ENCODE measurements around the gene EPC2.
"Not testable (repeated sequence)": the region's sequence is repeated elsewhere in the genome, so short reads cannot be mapped to it uniquely, and the experiment has no call there.

Gene EPC2

DNA sequence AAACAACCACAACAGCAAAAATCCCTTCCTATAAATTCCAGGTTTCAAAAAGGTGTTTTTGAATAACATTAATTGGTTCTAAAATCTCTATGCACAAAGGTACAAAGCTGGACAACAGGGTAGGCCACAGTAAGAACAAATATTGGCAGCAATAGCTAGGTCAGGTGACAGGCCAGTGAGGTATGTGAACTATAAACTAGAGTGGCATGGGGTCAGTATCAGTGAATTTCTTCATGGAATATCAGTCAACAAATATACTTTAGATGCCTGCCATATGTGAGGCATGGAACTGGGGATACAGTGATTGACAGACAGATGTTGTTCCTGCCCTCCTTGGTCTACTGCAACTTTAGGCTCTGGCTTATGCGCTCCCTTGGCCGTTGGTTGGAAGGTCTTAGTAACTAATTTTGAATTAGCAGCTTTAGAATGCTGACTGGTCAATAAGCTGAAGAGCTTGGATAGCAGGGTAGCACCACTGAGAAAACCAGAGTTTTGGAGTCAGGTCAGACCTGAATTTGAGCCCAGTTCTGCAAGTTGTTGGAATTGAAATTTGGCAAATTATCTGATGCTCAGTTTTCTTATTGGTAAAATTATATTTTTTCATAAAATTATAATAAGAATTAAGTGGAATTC, 2.3 kb upstream of the EPC2 start:
- no peak for DNase-seq

DNA sequence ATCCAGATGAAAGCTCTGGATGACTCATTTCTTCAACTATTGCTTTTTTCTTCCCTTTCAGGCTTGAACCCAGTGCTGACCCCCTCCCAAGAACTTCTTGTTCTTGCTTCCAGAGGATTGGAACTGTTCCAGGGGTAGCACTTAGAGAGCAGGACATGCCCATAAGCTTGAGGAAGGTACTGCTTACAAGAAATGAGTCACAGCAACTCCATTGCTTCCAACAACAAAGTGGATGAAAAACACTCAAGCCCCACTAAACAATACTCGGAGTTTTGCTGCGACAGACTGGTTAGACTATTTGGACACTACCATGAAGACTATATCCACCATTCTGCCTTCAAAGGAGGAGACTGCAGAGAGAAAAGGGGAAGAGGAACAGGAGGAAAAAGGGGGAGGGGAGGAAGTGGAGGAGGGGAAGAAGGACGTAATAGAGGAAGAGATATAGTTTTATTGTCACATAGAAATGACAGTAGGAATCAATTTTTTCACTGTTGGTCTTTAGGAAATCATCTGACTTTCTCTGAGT, 1.6 kb upstream of the EPC2 start:
- DNase-seq: no peak

DNA sequence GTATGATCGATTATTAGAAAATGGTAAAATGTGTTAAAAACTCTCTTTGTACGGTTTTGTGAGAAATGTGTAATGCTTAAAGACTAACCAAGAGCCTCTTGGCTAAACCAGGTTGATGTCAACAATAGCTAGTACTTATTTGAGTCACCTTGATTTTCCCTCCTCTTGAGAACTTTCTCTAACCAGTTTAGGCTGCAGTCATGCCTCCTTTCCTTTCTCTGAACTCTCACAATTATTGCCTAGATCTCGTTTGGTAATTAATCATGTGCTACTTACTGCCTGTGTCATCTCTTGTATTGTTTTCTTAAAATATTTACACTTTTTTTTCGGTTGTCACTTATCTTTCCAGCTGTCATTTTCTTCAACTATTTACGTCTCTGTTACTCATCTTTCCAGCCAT, 1.1 kb upstream of the EPC2 start:
- DNase-seq: no peak

DNA sequence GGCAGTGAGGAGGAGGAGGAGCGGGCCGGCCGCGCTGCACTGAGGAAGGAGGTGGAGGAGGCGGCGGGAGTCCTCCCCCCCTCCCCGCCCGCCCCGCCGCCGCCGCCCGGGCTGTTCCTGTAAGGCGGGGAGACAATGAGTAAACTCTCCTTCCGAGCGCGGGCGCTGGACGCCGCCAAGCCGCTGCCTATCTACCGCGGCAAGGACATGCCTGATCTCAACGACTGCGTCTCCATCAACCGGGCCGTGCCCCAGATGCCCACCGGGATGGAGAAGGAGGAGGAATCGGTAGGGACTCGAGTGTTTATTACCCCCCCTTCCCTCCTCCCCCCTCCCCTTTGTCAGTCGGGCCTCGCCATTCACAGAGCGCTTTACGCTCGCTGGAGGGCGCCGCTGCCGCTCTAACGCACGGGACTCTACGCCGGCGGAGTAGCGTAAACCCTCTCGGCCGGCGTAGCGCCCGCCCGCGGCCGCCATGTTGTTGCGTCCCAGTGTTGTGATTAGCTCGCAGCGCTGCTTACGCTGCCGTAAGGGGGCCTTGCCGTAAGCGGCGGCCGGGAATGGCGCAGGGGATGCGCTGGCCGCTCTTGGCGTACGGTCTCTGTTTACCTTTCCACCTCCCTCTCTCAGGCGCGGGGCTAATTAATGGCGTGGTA, 460 bp downstream of the EPC2 start:
- DNase-seq: peak; percentile 92

DNA sequence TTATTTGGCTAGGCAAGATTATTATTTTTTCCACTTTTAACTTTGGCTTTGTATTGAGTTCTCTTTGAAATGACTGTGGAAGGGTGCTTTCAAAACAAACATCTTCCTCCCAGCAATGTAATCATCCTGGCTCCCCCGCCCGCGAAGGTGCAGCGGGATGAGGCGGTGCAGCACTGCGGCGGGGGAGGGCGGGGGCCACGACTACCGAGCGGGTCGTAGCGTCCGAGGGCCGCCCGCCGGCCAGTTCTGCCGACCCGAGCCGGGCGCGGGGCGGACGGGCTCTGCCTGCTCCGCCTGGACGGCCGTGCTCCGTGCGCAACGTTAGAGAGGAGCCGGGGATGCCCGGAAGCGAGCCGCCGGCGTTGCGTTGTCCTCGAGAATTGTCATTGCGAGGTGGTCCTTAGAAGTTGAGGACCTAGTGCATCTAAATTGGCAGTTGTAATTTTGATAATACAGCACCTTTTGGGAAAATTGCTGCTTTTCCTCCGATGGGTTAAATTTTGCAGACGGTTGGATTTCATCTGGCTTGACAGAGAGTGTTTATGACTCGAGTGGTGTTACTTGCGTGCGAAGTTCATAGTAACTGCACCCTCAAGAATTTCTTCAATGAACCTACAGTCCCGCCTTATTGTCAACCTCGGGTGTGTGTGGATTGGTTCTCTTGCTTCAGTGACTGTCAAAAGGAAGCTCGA, 1.1 kb downstream of the EPC2 start:
- peak; percentile 82 for DNase-seq

DNA sequence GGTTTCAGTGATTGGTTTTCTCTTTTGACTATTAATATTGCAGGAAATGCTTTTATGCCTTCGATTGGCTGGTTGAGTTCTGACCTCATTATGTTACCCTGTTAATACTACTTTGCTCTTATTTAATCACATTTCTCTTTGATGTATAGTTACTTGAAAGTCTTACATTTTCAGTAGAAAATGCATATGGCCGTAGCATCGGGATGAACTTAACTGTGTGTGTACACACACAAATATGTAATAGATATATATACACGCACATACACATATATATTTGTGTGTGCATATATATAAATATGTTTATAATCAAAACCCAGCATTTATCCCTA, 1.6 kb downstream of the EPC2 start:
- no peak for DNase-seq

DNA sequence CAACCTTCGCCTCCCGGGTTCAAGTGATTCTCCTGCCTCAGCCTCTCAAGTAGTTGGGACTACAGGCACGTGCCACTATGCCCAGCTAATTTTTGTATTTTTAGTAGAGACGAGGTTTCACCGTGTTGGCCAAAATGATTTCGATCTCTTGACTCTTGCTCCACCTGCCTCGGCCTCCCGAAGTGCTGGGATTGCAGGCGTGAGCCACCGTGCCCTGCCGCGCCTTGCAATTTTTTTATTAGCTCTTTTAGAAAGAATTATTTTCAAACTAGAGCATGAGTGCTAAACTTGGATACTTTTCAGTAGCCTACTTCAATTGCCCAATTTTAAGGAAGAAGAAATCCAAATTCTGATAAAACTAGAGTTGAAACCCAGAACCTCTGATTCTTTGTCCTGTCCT, 3.2 kb downstream of the EPC2 start:
- not testable (repeated sequence) for DNase-seq

DNA sequence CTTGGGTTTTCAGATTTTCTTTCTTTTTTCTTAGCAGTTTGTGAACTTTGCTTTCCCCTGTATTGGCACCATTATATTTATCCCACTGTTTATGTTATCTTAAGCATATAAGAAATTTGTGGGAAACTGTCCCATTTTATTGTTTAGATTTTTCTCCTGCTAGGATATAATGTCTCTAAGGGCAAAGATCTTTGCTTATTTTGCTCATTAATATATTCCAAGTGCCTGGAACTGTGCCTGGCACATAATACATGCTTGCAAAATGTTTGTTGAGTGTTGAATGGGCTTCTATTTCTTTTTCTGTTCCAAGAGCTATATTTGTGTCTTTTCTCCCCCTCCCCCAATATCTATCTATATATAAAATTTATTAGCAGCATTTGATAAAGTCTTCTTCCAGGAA, 5.4 kb downstream of the EPC2 start:
- DNase-seq: no peak

DNA sequence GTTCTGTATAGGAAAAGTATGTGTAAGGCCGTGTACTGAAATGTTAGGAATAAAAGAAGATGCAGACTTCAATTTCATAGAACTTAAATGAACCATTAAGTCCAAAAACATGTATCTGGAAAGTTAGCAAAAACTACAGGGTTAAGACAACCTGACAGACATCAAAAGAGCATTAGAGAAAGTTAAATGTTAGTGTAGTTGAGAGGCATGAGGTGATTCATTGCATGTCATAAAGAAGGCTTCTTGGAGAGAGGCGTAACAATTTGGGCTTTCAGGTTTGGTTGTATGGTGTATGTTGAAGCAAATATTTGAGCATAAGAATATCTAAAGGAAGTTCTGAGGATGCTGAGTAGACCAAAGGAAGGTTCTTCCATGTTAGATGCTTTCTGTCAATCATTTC, 6.3 kb downstream of the EPC2 start:
- DNase-seq: no peak

DNA sequence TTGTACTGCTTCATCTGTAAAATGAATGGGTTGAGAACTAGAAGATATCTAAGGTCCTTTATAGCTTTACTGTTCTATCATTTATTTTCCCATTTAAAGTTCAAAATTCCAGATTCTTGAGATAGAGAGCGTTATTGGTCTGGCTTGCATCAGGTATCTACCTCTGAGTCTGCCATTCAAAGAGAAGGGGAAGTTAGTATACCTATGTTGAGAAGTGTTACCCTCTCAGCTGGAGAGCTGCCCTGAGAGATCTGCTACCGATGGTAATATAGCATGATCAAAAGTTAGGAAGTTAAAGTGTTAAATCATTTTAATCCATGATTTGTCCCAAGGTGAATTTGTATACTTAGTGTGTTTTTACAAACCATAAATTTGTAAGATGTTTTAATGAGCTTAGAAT, 7.4 kb downstream of the EPC2 start:
- DNase-seq: no peak

DNA sequence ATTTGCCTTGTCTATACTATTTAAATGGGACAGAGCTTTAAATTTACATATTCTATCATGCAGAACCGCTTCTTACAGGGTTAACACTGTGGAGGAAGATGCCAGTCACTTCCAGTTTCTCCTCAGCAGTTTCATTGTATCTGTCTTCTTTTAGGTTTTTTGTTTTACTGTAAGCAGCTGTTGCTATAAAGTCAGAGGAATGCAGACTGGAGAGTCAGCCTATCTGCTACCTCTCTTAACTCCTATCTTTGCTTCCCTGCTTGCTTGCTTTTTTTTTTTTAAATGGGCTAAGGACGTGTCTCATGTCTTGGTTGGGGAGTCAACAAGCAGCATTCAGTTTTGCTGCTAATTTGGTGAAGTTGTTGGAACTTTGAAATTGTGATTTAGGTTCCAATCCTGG, 8.9 kb downstream of the EPC2 start:
- no peak for DNase-seq

DNA sequence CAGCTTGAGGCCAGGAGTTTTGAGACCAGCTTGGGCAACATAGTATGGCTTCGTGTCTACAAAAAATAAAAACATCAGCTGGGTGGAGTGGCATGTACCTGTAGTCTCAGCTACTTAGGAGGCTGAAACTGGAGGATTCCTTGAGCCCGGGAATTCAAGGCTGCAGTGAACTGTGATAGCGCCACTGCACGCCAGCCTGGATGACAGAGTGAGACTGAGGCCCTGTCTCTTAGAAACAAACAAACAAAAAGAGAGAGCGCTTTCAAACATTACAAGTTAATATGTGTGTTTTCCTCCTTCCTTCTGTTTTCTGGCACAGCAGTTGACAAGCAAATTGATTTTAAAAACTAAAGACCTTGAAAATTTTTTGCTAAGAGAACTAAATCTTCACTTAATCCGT, 9.9 kb downstream of the EPC2 start:
- no peak for DNase-seq

DNA sequence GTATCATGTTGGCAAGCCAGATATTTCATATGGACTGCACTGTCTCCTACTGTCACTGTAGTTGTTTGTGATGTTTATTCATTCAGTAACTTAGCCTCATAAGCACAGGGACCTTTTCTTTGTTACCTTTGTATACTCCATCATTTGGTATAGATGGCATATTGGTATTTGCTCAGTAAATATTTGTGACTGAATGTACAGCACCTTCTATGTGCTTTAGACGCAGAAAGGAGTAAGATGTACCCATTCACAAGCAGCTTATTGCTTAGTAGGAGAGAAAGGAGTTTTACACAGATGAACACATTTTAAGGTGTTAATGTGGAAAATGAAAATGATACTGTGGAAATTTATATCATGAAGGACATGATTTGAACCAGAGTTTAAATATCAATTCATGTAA, 12.0 kb downstream of the EPC2 start:
- DNase-seq: no peak

DNA sequence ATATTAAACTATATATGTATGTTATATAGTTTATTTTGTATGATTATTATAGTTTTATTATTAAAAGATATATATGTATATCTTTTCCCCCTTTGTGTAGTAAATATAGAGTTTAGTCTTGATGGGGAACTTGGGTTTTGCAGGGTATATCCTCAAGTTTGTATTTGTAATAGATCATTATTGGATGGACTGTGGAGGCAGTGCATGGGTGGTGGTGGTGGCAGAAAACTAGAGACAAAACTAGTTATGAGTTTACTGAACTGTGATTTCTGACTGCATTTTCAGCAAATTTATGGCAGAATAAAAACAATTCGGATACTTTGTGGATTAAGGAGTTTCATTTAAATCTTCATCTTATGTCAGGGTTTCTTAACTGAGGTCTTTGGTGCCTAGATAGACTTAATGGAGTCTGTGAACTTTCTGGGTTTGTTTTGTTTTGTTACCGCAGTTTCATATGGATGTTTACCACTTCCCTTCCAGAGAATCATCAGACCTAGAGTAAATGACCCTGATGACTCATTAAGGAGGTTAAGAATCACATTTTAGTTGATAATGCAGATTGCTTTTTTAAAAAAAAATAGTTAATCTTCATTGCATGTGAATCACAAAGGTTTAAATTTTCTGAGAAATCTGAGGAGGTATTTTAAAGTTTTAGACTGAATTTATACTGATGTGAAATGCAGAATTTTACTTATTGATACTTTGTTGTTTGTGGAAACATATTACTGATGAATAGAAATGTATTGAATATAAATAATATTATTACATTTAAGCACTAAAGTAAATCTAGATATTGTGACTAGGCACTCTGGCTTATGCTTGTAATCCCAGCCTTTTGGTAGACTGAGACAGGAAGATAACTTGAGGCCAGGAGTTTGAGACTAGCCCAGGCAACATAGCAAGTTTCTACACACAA, 14.5 kb downstream of the EPC2 start:
- DNase-seq: no peak

DNA sequence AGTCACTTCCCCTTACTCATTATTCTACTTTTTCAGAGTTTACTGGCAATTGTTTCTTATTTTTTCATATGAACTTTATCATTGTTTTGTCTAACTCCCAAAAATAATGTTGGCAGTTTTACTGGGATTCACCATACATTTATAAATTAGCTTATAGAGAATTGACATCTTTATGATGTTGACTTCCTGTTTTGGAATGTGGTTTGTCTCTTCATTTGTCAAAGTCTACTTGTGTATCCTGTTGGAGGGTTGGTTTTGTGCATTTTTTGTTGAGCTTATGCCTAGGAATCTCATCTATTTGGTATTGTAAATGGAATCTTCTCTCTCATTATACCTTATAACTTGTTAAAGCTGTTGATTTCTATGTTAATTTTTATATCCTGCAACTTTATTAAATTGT, 16.4 kb downstream of the EPC2 start:
- DNase-seq: no peak

DNA sequence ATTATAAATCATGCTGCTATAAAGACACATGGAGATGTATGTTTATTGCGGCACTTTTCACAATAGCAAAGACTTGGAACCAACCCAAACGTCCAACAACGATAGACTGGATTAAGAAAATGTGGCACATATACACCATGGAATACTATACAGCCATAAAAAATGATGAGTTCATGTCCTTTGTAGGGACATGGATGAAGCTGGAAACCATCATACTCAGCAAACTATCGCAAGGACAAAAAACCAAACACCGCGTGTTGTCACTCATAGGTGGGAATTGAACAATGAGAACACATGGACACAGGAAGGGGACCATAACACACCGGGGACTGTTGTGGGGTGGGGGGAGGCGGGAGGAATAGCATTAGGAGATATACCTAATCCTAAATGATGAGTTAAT, 17.8 kb downstream of the EPC2 start:
- not testable (repeated sequence) for DNase-seq

DNA sequence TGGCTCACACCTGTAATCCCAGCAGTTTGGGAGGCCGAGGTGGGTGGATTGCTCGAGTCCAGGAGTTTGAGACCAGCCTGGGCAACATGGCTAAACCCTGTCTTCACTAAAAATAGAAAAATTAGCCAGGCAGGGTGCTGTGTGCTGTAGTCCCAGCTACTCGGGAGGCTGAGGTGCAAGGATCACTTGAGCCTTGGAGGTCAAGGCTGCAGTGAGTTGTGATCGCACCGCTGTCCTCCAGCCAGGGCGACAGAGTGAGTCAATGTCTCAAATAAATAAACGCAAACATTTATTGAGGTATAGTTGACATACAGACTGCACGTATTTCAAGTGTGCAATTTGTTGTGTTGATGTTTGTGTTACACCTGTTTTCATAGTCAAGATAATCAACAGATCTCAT, 19.7 kb downstream of the EPC2 start:
- no peak for DNase-seq

DNA sequence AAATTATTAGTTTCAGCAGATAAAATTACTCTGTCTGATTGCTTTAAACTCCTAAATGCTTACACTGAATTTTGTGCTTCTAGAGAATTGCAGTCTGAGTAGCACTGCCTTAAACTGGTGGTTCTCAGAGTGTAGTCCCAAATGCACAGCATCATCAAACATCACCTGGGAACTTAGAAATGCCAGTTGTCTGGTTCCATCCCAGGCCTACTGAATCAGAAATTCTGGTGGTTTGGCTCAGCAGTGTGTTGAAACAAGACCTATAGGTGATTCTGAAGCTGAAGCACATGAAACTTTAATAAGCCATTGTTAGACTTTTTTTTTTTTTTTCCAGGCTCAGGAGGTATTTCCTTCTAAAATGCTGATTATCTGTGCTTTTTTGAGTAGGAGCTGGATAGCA, 22.0 kb downstream of the EPC2 start:
- no peak for DNase-seq

DNA sequence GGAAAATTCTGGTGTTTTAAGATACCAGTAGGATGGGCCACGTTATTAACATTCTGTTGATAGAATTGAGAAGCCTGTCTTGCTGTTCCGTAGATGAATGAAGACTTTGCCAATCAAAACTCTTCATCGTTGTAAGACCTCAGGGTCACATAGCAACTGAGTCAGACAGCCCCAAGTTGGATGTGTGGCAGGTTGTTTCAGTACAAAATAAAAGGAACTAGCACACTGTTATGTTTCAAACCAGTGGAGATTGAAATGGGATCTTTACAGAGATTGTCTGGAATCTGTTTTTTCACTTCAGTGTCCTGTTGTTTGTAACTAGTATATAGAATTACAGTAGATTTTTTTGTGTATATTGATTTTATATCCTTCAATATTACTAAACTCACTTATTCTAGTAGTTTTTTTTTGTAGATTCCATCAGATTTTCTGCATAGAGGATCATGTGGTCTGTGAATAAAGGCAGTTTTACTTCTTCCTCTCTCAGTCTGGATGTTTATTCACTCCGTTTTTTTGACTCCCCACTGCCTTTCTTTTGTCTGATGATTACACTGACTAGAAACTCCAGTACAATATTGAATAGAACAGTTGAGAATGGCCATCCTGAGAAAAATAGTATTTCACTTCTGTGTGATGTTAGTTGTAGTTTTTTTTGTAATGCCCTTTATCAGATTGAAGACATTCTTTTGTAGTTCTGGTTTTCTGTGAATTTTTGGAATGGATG, 22.7 kb downstream of the EPC2 start:
- no peak for DNase-seq

DNA sequence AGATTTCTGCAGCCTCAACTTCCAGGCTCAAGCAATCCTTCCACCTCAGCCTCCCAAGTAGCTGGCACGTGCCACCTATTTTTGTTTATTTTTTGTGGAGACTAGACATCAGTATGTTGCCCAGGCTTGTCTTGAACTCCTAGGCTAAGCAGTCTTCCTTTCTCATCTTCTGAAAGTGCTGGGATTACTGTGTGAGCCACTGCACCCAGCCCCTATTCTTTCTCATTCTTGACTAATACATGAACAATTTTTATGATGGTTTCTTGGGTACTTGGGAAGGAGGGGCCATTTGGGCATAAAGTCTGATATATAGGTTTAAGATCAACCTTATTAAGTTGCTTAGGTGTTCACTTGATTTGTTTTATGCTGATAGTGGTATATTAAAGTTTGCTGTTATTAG, 26.2 kb downstream of the EPC2 start:
- DNase-seq: no peak

DNA sequence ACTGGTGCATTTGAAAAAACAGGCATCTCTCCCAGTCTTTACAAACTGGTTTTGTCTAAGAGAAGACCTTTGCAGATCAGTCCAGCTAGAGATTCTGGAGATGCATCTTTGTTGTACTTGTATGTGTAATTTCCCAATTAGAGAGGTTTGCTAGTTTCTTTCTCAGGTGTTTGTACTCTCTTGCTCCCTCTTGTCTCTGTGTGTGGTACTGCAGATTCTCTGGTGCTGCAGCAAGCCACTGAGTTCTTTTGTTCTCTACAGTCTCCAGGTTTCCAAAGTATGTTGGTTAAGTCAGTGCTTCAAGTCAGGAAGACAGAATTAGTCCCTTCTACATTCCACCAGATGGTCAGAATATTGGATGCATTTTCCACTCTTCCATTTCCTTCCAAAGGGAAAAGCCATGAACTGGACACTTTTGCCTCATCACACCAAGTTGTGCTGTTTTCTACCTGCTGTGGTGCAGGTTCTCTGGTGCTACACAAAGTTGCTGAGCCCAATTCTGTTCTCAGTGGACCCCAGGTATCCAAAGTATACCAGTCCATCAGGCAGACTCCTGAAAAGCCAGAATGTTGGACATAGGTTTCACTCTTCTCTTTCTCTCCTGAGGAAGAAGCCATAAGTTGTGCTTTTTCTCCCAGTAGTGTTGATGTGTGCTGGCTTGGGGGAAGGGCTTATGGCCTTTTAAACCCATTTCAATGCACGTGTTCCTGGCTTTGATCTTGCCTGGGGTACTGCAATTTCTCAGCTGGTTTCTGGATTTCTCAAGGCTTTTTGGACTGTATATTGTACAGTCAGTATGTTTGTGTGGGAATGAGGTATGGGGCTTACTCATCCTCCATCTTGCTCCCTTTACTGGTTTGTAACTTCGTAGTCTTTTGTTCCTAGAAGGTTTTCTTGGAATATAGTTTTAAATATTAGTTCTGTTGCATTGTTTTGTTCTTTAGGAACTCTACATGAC, 29.8 kb downstream of the EPC2 start:
- no peak for DNase-seq

DNA sequence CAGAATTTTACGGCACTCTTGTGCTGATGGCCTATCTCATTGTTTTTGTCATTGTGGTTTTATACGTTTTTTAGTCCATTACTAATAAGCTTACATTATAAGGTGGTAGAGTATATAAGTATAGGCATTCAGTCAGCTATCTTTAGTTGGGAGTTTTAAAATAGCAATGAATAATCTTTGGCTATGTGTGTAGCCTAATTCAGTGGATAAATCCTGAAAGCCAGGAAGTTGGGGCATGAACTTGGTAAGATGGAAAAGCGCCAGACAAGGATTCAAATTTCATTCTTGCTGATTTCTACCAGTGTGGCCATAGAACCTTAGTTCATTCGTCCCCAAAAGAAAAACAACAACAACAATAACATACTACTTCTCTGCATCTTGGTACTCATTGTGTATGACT, 31.2 kb downstream of the EPC2 start:
- no peak for DNase-seq

Measured in COR-L47 (cell line).